HCEC 1CT (cell line): ENCODE measurements around the gene SLC13A5.

Experiments
- DNase-seq: peaks from one replicate; pipeline ENCODE4 v3.0.0-alpha.2; 2017

Gene SLC13A5

DNA sequence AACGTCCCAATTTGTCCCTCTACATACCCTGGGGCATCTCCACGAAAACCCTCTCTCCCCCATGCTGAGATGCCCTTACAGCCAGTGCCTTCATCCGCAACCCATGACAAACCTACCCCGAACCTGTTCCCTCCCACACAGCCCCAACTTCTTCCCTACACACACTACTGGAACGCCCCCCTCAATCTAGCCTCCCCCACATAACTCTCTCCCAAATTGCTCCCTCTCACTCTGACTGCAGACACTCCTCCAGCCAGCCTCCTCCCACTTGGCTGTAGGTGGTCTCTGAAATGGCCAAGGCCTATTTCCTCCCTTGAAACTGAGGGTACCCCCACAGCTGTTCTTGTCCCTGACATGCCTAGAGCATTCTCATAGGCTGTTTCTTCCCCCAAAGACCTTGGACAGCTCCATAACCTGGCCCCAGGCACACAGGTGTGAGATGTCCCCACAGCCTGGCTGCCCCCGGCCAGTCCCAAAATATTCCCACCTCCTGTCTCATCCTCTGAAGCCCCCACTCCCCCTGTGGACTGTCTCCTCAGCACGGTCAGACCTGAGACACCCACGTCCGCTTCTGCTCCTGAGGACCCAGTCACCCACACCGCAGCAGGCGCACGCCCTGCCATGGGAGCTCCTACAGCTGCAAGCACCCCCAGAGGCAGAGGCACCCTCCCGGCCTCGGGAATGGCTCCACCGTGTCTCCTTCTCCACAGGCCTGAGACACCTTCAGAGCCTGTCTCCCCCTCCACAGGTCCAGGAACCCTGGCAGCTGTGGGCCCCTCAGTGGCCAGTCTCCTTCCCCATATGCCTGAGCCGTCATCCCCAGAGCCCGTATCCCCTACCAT, 76.3 kb downstream of the SLC13A5 start:
- no peak for DNase-seq

DNA sequence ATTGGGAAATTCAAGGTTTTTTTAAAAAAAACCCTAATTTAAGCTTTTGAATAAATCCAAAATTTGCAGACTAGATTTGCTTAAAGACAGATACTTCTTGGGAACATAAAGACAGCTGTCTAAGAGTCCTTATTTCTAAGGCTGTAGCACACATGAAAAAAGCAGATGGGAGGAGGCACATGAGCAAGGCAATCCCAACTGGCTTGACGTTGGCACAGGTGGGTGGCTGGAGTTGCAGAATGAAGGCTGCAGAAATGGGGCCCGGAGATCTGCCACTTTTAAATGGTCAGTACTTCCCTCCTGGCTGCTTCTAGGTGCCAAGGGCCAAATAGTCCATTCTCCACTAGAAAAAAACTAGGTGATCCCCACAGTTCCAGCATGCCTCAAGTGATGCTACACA, 77.1 kb downstream of the SLC13A5 start:
- no peak for DNase-seq
